GM12878 (cell line): ENCODE measurements around the gene DPP6. TPM values are rescaled to one million over a fixed set of nuclear protein-coding genes. Genes with fewer than 3 reads are reported as not detected.

ENCODE experiments used
- ATAC-seq: fragments of 200-7000 bp; cut with Tn5 transposase; 3 replicates; pipeline ENCODE4 v1.9.1; 2020; ENCODE audit warnings: mild to moderate bottlenecking, moderate library complexity
- BruUV-seq: library from RNA; stranded (reverse); fragments of 400-500 nt; replicated peaks from 2 replicates; lab custom pipeline; 2021; lab: Mats Ljungman, UMichigan
- CTCF ChIA-PET: fragments of 300-600 bp; sonication (Branson Sonifier 250); formaldehyde crosslinking; extraction: SDS; loops from one replicate; lab custom pipeline; 2021; ENCODE audit warnings: inconsistent platforms; lab: Yijun Ruan, JAX
- POLR2A ChIA-PET: fragments of 350-600 bp; formaldehyde crosslinking; extraction: SDS; loops from one replicate; lab custom pipeline; 2021; ENCODE audit warnings: inconsistent platforms; lab: Charles Lee
- RAD21 ChIA-PET: fragments of 300-600 bp; sonication (Branson Sonifier 250); formaldehyde crosslinking; loops from one replicate; lab custom pipeline; 2023; ENCODE audit warnings: antibody characterized with exemption; ENCODE audit not compliant: unreplicated experiment; lab: Charles Lee
- SMC1A ChIA-PET: fragments of 300-600 bp; sonication (Branson Sonifier 250); formaldehyde crosslinking; loops from one replicate; lab custom pipeline; 2023; ENCODE audit not compliant: unreplicated experiment, uncharacterized antibody; lab: Charles Lee
- DNase-seq: peaks from one replicate; pipeline ENCODE4 v3.0.0-alpha.2; 2011; ENCODE audit warnings: low read depth, low spot score
- FAIRE-seq: peaks from 3 replicates; lab custom pipeline; 2011; peaks lifted over from hg19 to GRCh38; lab: Jason Lieb, UNC
- H2AFZ ChIP-seq: 2 replicates; pipeline ENCODE4 v1.6.0; 2011; ENCODE audit warnings: low read depth, low read length, control low read depth; ENCODE audit not compliant: control insufficient read depth
- H3K27ac ChIP-seq: 2 replicates; pipeline ENCODE4 v1.5.1; 2011; ENCODE audit warnings: control low read depth; ENCODE audit not compliant: control insufficient read depth, insufficient read depth
- H3K27me3 ChIP-seq, 2 experiments: replicated peaks in 1 of 2; 2 replicates each; pipeline versions ENCODE4 v1.6.0 to v1.6.1; 2011; ENCODE audit warnings: low read length in 1 of 2; ENCODE audit not compliant: control insufficient read depth in 2 of 2, insufficient read depth in 2 of 2
- H3K36me3 ChIP-seq, 2 experiments: 2 replicates each; pipeline ENCODE4 v1.5.1; 2011; ENCODE audit warnings: low read length in 1 of 2; ENCODE audit not compliant: control insufficient read depth in 2 of 2, insufficient read depth in 2 of 2
- H3K4me1 ChIP-seq: 2 replicates; pipeline ENCODE4 v1.6.1; 2011; ENCODE audit warnings: mild to moderate bottlenecking, low read length, moderate library complexity, mixed read lengths; ENCODE audit not compliant: control insufficient read depth, insufficient read depth
- H3K4me2 ChIP-seq: 2 replicates; pipeline ENCODE4 v1.6.0; 2011; ENCODE audit warnings: control low read depth; ENCODE audit not compliant: control insufficient read depth, insufficient read depth
- H3K4me3 ChIP-seq: fragments of 200-600 bp; sonication (generic); 2 replicates; pipeline ENCODE4 v1.5.1; 2016
- H3K79me2 ChIP-seq: 2 replicates; pipeline ENCODE4 v1.6.0; 2011; ENCODE audit warnings: low read length; ENCODE audit not compliant: control insufficient read depth, insufficient read depth
- H3K9ac ChIP-seq: 2 replicates; pipeline ENCODE4 v1.8.0; 2011; ENCODE audit warnings: low read length, control low read depth, mixed read lengths; ENCODE audit not compliant: control insufficient read depth, insufficient read depth
- H3K9me3 ChIP-seq: replicated peaks from 3 replicates; pipeline ENCODE4 v1.5.1; 2011; ENCODE audit warnings: mild to moderate bottlenecking, low read length; ENCODE audit not compliant: control insufficient read depth, insufficient read depth
- H4K20me1 ChIP-seq: 2 replicates; pipeline ENCODE4 v1.6.0; 2011; ENCODE audit not compliant: control insufficient read depth, insufficient read depth
- ASH2L ChIP-seq: fragments of 300-600, 200-600 bp; sonication (generic); IDR thresholded peaks from 2 replicates; pipeline ENCODE4 v1.6.1; 2017; ENCODE audit warnings: low read depth, mild to moderate bottlenecking, borderline replicate concordance
- BRCA1 ChIP-seq: IDR thresholded peaks from 2 replicates; pipeline ENCODE4 v1.6.1; 2011; ENCODE audit warnings: low read depth, low read length, improper control_type of control experiment
- CBX5 ChIP-seq: sonication (generic); IDR thresholded peaks from 2 replicates; pipeline ENCODE4 v1.6.1; 2016; ENCODE audit warnings: low read depth, moderate library complexity, mild to moderate bottlenecking, inconsistent platforms
- CHD4 ChIP-seq: fragments of 200-600 bp; sonication (generic); IDR thresholded peaks from 2 replicates; pipeline ENCODE4 v1.6.1; 2016; ENCODE audit warnings: mild to moderate bottlenecking
- DPF2 ChIP-seq: fragments of 450-650 bp; IDR thresholded peaks from 2 replicates; pipeline ENCODE4 v1.6.1; 2017; ENCODE audit warnings: mild to moderate bottlenecking
- HCFC1 ChIP-seq: fragments of 150-350 bp; IDR thresholded peaks from 2 replicates; pipeline ENCODE4 v1.6.1; 2014; ENCODE audit warnings: low read length
- MAX ChIP-seq: IDR thresholded peaks from 2 replicates; pipeline ENCODE4 v1.6.1; 2012; ENCODE audit warnings: low read depth, low read length, improper control_type of control experiment
- MTA2 ChIP-seq: fragments of 450-650 bp; IDR thresholded peaks from 2 replicates; pipeline ENCODE4 v1.6.1; 2016; ENCODE audit warnings: low read depth, mild to moderate bottlenecking, moderate library complexity
- MYC ChIP-seq: IDR thresholded peaks from 2 replicates; pipeline ENCODE4 v1.6.1; 2011; ENCODE audit warnings: mild to moderate bottlenecking, low read length, moderate library complexity, inconsistent platforms; ENCODE audit not compliant: insufficient read depth, insufficient replicate concordance, insufficient read length, severe bottlenecking
- NFIC ChIP-seq: IDR thresholded peaks from 2 replicates; pipeline ENCODE4 v1.6.1; 2012; ENCODE audit warnings: low read depth, mild to moderate bottlenecking, inconsistent platforms, low read length, moderate library complexity
- POLR2AphosphoS2 ChIP-seq: IDR thresholded peaks from 2 replicates; pipeline ENCODE4 v1.6.1; 2011; ENCODE audit warnings: low read depth, mild to moderate bottlenecking, low read length, improper control_type of control experiment, moderate library complexity
- POU2F2 ChIP-seq: IDR thresholded peaks from 3 replicates; pipeline ENCODE4 v1.6.1; 2011; ENCODE audit warnings: low read depth, mild to moderate bottlenecking, low read length, borderline replicate concordance
- RBBP5 ChIP-seq: fragments of 200-600 bp; sonication (generic); conservative IDR thresholded peaks from 2 replicates; pipeline ENCODE4 v1.6.1; 2016
- RFX5 ChIP-seq: IDR thresholded peaks from 2 replicates; pipeline ENCODE4 v1.6.1; 2011; ENCODE audit warnings: low read depth, low read length, improper control_type of control experiment
- SKIL ChIP-seq: fragments of 450-650 bp; IDR thresholded peaks from 2 replicates; pipeline ENCODE4 v1.6.1; 2017; ENCODE audit warnings: mild to moderate bottlenecking, low read depth, inconsistent platforms; ENCODE audit not compliant: poor library complexity, severe bottlenecking
- SMARCA5 ChIP-seq: fragments of 450-650 bp; IDR thresholded peaks from 2 replicates; pipeline ENCODE4 v1.6.1; 2017; ENCODE audit warnings: mild to moderate bottlenecking
- SUZ12 ChIP-seq: fragments of 200-600 bp; sonication (generic); IDR thresholded peaks from one replicate; pipeline ENCODE4 v1.6.1; 2018; ENCODE audit warnings: antibody characterized with exemption, mild to moderate bottlenecking; ENCODE audit not compliant: unreplicated experiment
- WGBS: methylation state at CpG from one replicate; pipeline ENCODE4 v1.1.6; 2016; ENCODE audit warnings: low lambda C conversion rate; ENCODE audit not compliant: insufficient replicate concordance, insufficient coverage; ENCODE audit errors: missing lambda C conversion rate; 5-methylcytosine and 5-hydroxymethylcytosine counted together
- in situ Hi-C: fragments of 300-500 bp; cut with MboI; formaldehyde crosslinking; loops from 9 replicates; pipeline ENCODE4 v1.14.3; 2018; ENCODE audit warnings: mixed read lengths
- intact Hi-C: fragments of 100-400 bp; cut with micrococcal nuclease; formaldehyde crosslinking; loops from one replicate; pipeline ENCODE4 v1.14.2; 2022; ENCODE audit not compliant: unreplicated experiment
- polyA plus RNA-seq, 11 experiments: library from polyadenylated mRNA; depleted of rRNA in 4 of 11; unstranded in 6 of 11; stranded (reverse) in 5 of 11; fragments of >200 nt; fragmentation: Nextera tagmentation in 4 of 11; fragmentation: Illumina TruSeq in 1 of 11; extraction: Ambion mirVana in 4 of 11; extraction: Trizol in 1 of 11; gene quantifications; 1 replicate in 1 of 11; 2 replicates in 10 of 11; pipeline versions ENCODE4 v1.2.1 to v1.2.3, GENCODE V29; 2011 to 2016; ENCODE audit warnings: inconsistent platforms in 2 of 11, missing spikeins in 2 of 11, low read depth in 1 of 11
- total RNA-seq, 4 experiments: library from RNA; depleted of rRNA in 3 of 4; stranded (reverse); fragments of >200 nt in 3 of 4; fragmentation: Illumina TruSeq in 1 of 4; extraction: Trizol in 1 of 4; gene quantifications; 2 replicates each; pipeline versions ENCODE4 v1.2.1 to v1.2.3, GENCODE V29; 2013 to 2021
- TF ChIP-seq, protein P1 (sequence below): fragments of 450-650 bp; IDR thresholded peaks from 2 replicates; pipeline ENCODE4 v1.6.1; 2018; ENCODE audit warnings: mild to moderate bottlenecking, low read depth, moderate library complexity; ENCODE audit not compliant: partially characterized antibody
- TF ChIP-seq, protein P2 (sequence below): IDR thresholded peaks from 2 replicates; pipeline ENCODE4 v1.6.1; 2011; ENCODE audit warnings: mild to moderate bottlenecking, low read depth, low read length, moderate library complexity; ENCODE audit not compliant: insufficient replicate concordance

Gene DPP6
- total and polyA plus RNA-seq, 10 of the 15 experiments (the other 5 are each of a cell fraction or from before 2014, with no cell fraction given), result not detected

DNA sequence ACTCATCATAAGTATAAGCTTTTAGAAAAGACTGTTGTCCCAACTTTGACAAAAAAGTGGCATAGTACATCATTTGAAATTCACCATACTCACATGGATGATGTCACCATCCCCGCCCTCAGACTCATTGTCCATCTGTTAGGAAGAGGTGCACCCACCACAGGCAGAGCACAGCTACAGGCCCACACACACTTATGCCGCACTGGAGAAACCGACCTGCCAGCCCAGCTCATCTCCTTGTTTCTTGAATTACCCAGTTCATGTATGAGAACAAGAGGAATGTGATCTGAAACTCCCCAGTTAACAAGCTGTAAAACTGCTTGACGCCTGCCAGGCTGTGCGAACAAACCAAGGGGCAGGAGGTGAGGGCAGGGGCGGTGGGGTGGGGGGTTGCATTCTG is 312.0 kb downstream of the DPP6 start:
- no peaks in the 10 kb centered on the region for H3K36me3 ChIP-seq
- H3K9me3 ChIP-seq, result no peaks in the 10 kb centered on the region
- 16% methylated on average over 5 of the region's 6 CpGs for WGBS
- POLR2A ChIA-PET, result no interaction called here
- H3K27me3 ChIP-seq, result no peaks in the 10 kb centered on the region
- CTCF ChIA-PET, result no interaction called here
- H3K4me3 ChIP-seq, result no peak overlapping the region
- RAD21 ChIA-PET, result no interaction called here
- SMC1A ChIA-PET, result no interaction called here
- no peak for FAIRE-seq
- intact Hi-C loops, result no loop called here
- H3K4me2 ChIP-seq, result no peak overlapping the region
- DNase-seq, result no peak
- in situ Hi-C loops, result no loop called here
- H3K4me1 ChIP-seq, result no peaks in the 10 kb centered on the region
- H2AFZ ChIP-seq, result no peak overlapping the region
- no TSS peak for BruUV-seq
- H4K20me1 ChIP-seq, result no peaks in the 10 kb centered on the region
- no peak overlapping the region for H3K9ac ChIP-seq
- no peak overlapping the region for H3K27ac ChIP-seq
- ATAC-seq, result no peak
- H3K79me2 ChIP-seq, result no peaks in the 10 kb centered on the region
- TF ChIP-seq SMARCA5 (no peak), POLR2AphosphoS2 (no peak), NFIC (no peak), POU2F2 (no peak), SKIL (no peak), DPF2 (no peak), RBBP5 (no peak), MAX (no peak), MTA2 (no peak), RFX5 (no peak), CHD4 (no peak), SUZ12 (no peak), BRCA1 (no peak), ASH2L (no peak), HCFC1 (no peak), MYC (no peak), CBX5 (no peak)
- TF ChIP-seq, protein P1, sequence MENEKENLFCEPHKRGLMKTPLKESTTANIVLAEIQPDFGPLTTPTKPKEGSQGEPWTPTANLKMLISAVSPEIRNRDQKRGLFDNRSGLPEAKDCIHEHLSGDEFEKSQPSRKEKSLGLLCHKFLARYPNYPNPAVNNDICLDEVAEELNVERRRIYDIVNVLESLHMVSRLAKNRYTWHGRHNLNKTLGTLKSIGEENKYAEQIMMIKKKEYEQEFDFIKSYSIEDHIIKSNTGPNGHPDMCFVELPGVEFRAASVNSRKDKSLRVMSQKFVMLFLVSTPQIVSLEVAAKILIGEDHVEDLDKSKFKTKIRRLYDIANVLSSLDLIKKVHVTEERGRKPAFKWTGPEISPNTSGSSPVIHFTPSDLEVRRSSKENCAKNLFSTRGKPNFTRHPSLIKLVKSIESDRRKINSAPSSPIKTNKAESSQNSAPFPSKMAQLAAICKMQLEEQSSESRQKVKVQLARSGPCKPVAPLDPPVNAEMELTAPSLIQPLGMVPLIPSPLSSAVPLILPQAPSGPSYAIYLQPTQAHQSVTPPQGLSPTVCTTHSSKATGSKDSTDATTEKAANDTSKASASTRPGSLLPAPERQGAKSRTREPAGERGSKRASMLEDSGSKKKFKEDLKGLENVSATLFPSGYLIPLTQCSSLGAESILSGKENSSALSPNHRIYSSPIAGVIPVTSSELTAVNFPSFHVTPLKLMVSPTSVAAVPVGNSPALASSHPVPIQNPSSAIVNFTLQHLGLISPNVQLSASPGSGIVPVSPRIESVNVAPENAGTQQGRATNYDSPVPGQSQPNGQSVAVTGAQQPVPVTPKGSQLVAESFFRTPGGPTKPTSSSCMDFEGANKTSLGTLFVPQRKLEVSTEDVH, result no peak
- TF ChIP-seq, protein P2, sequence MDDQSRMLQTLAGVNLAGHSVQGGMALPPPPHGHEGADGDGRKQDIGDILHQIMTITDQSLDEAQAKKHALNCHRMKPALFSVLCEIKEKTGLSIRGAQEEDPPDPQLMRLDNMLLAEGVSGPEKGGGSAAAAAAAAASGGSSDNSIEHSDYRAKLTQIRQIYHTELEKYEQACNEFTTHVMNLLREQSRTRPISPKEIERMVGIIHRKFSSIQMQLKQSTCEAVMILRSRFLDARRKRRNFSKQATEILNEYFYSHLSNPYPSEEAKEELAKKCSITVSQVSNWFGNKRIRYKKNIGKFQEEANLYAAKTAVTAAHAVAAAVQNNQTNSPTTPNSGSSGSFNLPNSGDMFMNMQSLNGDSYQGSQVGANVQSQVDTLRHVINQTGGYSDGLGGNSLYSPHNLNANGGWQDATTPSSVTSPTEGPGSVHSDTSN, result no peak
